Lower leg skin (tissue), 3 donors: Measurements from ENCODE around the gene BCL2L1.

ENCODE experiments used
- POLR2A ChIP-seq, 2 donors: fragments of 450-650 bp; IDR thresholded peaks; one replicate each; pipeline ENCODE4 v1.6.1; 2016 to 2017; ENCODE audit warnings: antibody characterized with exemption in 2 of 2, mild to moderate bottlenecking in 1 of 2, moderate library complexity in 1 of 2
- TF ChIP-seq, protein P1 (sequence below), 3 donors: fragments of 450-650 bp; IDR thresholded peaks; one replicate each; pipeline ENCODE4 v1.5.1; 2016; ENCODE audit warnings: antibody characterized with exemption in 3 of 3, mild to moderate bottlenecking in 3 of 3, moderate library complexity in 2 of 3

DNA sequence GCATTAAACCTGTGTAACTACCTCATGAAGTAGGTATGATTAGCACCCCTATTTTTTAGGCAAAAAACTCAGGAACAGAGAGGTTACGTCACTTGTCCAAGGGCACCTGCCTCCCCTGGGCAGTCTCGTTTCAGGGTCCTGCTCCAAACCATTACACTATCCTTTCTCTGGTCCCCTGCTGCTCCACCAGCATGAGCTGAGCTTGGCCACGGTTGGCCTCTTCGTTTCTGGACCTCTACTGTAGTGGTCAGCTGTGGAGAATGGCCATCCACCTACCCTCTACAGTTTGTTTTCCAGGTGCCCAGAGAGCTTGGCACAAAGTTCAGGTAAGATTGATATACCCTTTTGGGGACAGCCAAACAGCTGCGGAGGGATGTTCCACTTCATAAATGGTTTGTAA, 68.1 kb downstream of the BCL2L1 start:
- TF ChIP-seq POLR2A (IDR thresholded peaks at IDR 0.05) = no peak
- TF ChIP-seq, protein P1, sequence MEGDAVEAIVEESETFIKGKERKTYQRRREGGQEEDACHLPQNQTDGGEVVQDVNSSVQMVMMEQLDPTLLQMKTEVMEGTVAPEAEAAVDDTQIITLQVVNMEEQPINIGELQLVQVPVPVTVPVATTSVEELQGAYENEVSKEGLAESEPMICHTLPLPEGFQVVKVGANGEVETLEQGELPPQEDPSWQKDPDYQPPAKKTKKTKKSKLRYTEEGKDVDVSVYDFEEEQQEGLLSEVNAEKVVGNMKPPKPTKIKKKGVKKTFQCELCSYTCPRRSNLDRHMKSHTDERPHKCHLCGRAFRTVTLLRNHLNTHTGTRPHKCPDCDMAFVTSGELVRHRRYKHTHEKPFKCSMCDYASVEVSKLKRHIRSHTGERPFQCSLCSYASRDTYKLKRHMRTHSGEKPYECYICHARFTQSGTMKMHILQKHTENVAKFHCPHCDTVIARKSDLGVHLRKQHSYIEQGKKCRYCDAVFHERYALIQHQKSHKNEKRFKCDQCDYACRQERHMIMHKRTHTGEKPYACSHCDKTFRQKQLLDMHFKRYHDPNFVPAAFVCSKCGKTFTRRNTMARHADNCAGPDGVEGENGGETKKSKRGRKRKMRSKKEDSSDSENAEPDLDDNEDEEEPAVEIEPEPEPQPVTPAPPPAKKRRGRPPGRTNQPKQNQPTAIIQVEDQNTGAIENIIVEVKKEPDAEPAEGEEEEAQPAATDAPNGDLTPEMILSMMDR (IDR thresholded peaks at IDR 0.05) = no peak
